GM13976 (cell line): ENCODE results near the gene NR1D2.

Source experiments
- DNase-seq: peaks from one replicate; pipeline ENCODE4 v3.0.0; 2012; ENCODE audit warnings: low spot score
- CTCF ChIP-seq: IDR thresholded peaks from 2 replicates; pipeline ENCODE4 v1.5.1; 2012; ENCODE audit warnings: borderline replicate concordance, mild to moderate bottlenecking; ENCODE audit not compliant: insufficient read depth; ENCODE audit errors: extremely low read depth, missing control alignments, control extremely low read depth
- in situ Hi-C: fragments of 300-500 bp; cut with MboI; formaldehyde crosslinking; loops from one replicate; pipeline ENCODE4 v1.12.0; 2022; ENCODE audit warnings: low sequenced_read_pairs, mixed read lengths, inconsistent platforms; ENCODE audit not compliant: unreplicated experiment

Gene NR1D2

GRCh38 chr3:23942546-23942945 lies 2.5 kb upstream of the NR1D2 start:
- DNase-seq, result no peak
- in situ Hi-C loops, result no loop called here
- TF ChIP-seq CTCF, result no peak

GRCh38 chr3:23944007-23944783 lies 891 bp upstream of the NR1D2 start:
- TF ChIP-seq CTCF, result no peak
- no peak for DNase-seq
- in situ Hi-C loops, result no loop called here

GRCh38 chr3:23945663-23945912 lies 502 bp downstream of the NR1D2 start:
- in situ Hi-C loops, result no loop called here
- DNase-seq, result no peak
- TF ChIP-seq CTCF, result no peak

- in situ Hi-C loops, result no loop called here
- peak; percentile 97 for DNase-seq
- no peak for TF ChIP-seq CTCF
Observed at GRCh38 chr3:23945913-23946687, 1.0 kb downstream of the NR1D2 start.

- no peak for TF ChIP-seq CTCF
- no peak for DNase-seq
- in situ Hi-C loops, result no loop called here
Observed at GRCh38 chr3:23948761-23949160, 3.7 kb downstream of the NR1D2 start.

- no peak for TF ChIP-seq CTCF
- peak; percentile 49 for DNase-seq
- in situ Hi-C loops, result no loop called here
Observed at GRCh38 chr3:23949784-23950183, 4.7 kb downstream of the NR1D2 start.
